Cardiac fibroblast (primary cell): ENCODE data around the gene IGF2.
"Not testable (repeated sequence)": the region's sequence is repeated elsewhere in the genome, so short reads cannot be mapped to it uniquely, and the experiment has no call there.

Source experiments
- DNase-seq, 2 donors: peaks; one replicate each; pipeline versions ENCODE4 v3.0.0 to v3.0.0-alpha.2; 2010; ENCODE audit warnings: low read depth in 2 of 2
- H3K4me3 ChIP-seq, 2 donors: replicated peaks in 1 of 2; 1 replicate in 1 of 2; 2 replicates in 1 of 2; pipeline ENCODE4 v1.5.1; 2011; ENCODE audit warnings: low read depth in 2 of 2, low read length in 2 of 2, mild to moderate bottlenecking in 2 of 2, moderate library complexity in 1 of 2
- TF ChIP-seq, protein P1 (sequence below): IDR thresholded peaks from one replicate; pipeline ENCODE4 v1.5.1; 2011; ENCODE audit warnings: low read depth, mild to moderate bottlenecking, low read length, inconsistent platforms

Gene IGF2

DNA sequence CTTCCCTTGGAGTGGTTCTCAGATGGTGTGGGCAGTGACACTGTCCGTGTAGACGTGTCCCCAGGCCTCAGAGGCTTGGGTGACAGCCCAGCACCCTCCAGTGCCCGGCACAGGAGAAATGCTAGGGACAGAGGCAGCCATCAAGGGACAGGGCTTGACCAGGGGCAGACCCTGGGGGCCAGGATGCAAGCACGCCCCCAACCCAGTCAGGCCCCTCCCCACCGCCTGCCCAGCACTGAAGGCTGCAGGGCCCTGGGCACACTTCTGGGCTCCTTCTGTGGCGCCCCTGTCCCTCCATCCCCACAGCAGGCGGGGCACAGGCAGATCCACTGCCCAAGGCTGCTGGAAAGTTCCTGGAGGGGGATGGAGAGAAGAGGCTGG is 11.1 kb downstream of the IGF2 start:
- no peak for DNase-seq
- TF ChIP-seq, protein P1, sequence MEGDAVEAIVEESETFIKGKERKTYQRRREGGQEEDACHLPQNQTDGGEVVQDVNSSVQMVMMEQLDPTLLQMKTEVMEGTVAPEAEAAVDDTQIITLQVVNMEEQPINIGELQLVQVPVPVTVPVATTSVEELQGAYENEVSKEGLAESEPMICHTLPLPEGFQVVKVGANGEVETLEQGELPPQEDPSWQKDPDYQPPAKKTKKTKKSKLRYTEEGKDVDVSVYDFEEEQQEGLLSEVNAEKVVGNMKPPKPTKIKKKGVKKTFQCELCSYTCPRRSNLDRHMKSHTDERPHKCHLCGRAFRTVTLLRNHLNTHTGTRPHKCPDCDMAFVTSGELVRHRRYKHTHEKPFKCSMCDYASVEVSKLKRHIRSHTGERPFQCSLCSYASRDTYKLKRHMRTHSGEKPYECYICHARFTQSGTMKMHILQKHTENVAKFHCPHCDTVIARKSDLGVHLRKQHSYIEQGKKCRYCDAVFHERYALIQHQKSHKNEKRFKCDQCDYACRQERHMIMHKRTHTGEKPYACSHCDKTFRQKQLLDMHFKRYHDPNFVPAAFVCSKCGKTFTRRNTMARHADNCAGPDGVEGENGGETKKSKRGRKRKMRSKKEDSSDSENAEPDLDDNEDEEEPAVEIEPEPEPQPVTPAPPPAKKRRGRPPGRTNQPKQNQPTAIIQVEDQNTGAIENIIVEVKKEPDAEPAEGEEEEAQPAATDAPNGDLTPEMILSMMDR: no peak
- no peak overlapping the region for H3K4me3 ChIP-seq

DNA sequence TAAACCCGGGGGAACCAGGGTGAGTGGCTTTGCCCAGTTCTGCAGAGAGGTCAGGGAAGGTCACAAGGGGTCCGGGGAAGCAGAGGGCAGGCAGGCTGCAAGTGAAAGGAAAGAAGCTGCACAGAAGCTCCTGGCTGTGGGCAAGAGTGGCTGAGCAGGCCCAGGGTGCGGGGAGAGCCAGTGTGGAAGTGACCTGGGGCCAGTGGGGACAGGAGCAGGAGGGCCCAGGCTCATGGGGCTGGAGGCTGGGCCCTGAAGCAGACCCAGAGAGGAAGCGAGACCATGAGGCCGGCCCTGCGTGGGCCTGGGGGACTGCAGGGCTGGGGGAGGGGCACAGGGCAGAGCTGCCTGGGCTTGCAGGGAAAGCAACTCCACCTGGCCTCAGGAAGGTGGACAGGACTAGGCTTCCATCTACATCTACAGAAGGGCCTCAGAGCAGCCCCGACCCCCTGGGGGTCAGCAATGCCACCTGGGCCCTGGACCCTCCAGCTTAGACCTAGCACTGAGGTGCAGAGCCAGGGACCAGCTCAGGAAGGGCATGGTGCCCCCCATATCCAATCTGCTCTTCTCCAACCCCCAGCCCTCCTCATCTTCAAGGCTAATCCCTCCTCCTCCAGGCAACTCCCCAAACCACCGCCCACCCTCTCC is 11.6 kb downstream of the IGF2 start:
- TF ChIP-seq, protein P1: no peak
- no peak overlapping the region for H3K4me3 ChIP-seq
- DNase-seq: no peak

DNA sequence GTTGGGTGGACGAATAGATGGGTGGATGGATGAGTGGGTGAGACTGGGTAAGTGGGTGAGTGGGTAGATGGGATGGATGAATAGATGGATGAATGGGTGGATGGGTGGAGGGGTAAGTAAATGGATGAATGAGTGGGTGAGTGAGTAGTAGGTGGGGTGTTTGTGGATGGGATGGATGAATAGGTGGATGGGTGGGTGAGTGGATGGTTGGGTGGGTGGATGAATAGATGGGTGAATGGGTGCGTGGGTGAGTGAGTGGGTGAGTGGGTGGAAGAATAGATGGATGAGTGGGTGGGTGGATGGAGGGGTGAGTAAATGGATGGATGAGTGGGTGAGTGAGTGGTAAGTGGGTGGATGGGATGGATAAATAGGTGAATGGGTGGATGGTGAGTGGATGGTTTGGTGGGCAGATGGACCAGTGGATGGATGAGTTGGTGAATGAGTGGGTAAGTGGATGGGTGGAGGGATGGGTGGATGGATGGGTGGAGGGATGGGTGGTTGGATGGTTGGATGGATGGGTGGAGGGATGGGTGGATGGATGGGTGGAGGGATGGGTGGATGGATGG is 12.6 kb downstream of the IGF2 start:
- H3K4me3 ChIP-seq: no peak overlapping the region
- TF ChIP-seq, protein P1: no peak
- DNase-seq: no peak

DNA sequence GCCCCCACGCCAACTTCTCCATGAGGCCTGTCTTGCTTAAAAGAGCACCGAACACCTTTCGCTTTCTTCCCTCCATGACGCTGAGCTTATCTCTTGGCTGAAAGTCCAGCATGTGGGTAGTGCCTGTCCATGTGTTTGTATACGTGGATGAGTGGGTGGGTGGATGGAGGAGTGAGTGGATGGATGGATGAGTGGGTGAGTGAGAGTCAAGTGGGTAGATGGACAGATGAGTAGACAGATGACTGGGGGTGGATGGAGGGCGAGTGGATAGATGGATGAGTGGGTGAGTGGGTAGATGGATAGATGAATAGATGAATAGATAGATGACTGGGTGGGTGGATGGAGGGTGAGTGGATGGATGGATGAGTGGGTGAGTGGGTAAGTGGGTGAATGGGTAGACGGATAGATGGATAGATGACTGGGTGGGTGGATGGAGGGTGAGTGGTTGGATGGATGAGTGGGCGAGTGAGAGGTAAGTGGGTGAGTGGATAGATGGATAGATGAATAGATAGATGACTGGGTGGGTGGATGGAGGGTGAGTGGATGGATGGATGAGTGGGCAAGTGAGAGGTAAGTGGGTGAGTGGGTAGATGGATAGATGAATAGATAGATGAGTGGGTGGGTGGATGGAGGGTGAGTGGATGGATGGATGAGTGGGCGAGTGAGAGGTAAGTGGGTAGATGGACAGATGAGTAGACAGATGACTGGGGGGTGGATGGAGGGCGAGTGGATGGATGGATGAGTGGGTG is 14.3 kb downstream of the IGF2 start:
- not testable (repeated sequence) for H3K4me3 ChIP-seq, DNase-seq

DNA sequence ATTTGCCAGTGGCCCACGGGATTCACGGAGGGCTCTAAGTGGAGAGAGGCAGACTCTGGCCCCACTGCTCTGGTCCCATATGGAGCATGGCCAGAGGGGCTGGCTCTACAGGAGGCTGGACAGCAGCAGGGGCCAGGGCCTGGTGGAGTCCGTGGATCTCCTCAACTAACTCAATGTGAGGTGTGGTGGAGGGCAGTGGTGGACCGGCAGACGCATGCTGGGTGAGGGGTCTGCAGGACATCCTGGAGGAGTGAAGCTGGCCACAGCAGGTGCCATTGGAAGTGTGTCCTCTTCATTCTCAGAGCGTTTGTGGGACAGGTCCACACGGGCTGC is 15.6 kb downstream of the IGF2 start:
- DNase-seq: no peak
- H3K4me3 ChIP-seq: no peak overlapping the region
- TF ChIP-seq, protein P1: no peak

DNA sequence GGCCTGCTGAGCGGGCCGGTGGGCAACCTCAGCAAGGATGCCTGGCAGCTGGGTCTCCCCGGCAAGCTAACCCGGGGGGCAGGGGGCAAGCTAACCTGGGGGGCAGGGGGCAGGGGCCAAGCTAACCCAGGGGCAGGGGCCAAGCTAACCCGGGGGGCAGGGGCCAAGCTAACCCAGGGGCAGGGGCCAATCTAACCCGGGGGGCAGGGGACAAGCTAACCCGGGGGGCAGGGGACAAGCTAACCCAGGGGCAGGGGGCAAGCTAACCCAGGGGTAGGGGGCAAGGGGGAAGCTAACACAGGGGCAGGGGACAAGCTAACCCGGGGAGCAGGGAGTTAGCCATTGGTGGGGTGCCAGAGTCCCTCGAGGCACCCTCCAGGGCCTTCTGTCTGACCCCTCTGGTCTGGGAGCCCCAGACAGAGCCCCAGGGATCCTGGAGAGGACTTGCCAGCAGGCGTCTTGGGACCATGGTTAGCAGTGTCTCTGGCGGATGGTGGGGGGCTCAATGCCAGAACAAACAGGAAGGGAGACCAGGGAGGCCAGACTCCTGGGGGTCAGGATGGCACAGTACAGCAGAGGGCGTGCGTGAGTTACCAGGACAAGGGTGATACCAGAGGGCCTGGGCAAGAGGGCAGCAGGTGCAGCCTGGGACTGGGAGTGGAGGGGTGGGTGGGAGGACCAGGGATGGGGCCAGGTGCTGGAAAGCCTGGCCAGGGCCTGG is 16.1 kb downstream of the IGF2 start:
- DNase-seq: no peak
- H3K4me3 ChIP-seq: no peak overlapping the region
- TF ChIP-seq, protein P1: no peak
